LNCAP (cell line): Measurements from ENCODE around the gene GNAQ.

ENCODE experiments used
- CTCF ChIP-seq: fragments of 450-650 bp; IDR thresholded peaks from 2 replicates; pipeline ENCODE4 v1.5.1; 2017; ENCODE audit warnings: mild to moderate bottlenecking

GNAQ gene

GRCh38 chr9:77789891-77790290 is 241.7 kb downstream of the GNAQ start:
- TF ChIP-seq CTCF: no peak

GRCh38 chr9:77785341-77785740 is 246.3 kb downstream of the GNAQ start:
- TF ChIP-seq CTCF: no peak

- no peak for TF ChIP-seq CTCF
Observed at GRCh38 chr9:77783518-77783917, 248.1 kb downstream of the GNAQ start.

- no peak for TF ChIP-seq CTCF
Observed at GRCh38 chr9:77779010-77779409, 252.6 kb downstream of the GNAQ start.

- no peak for TF ChIP-seq CTCF
Observed at GRCh38 chr9:77773381-77773780, 258.2 kb downstream of the GNAQ start.

- no peak for TF ChIP-seq CTCF
Observed at GRCh38 chr9:77772646-77773045, 259.0 kb downstream of the GNAQ start.

GRCh38 chr9:77771171-77771570 is 260.4 kb downstream of the GNAQ start:
- no peak for TF ChIP-seq CTCF

GRCh38 chr9:77770340-77770739 is 261.3 kb downstream of the GNAQ start:
- no peak for TF ChIP-seq CTCF
